HG03378 (cell line): ENCODE measurements around the gene TSPY10.
"Not testable (repeated sequence)": the region's sequence is repeated elsewhere in the genome, so short reads cannot be mapped to it uniquely, and the experiment has no call there.

Source experiments
- ATAC-seq: cut with Tn5 transposase; IDR thresholded peaks from one replicate; pipeline ENCODE4 v1.9.1; 2021; ENCODE audit warnings: mild to moderate bottlenecking, moderate library complexity; ENCODE audit not compliant: unreplicated experiment

The TSPY10 gene

GRCh38 chrY:9527580-9527979, at the start of gene TSPY10:
Gene TSPY10 (plus strand): TSS chrY:9527880. CDS start chrY:9527926, 46 bp downstream.
- not testable (repeated sequence) for ATAC-seq

GRCh38 chrY:9486967-9487366, 40.7 kb upstream of the TSPY10 start, which contains the start of gene TSPY9:
Gene TSPY9 (plus strand): TSS chrY:9487267. CDS start chrY:9487313, 46 bp downstream.
- ATAC-seq, result not testable (repeated sequence)

GRCh38 chrY:9504396-9504795, 23.3 kb upstream of the TSPY10 start:
- not testable (repeated sequence) for ATAC-seq

- ATAC-seq, result not testable (repeated sequence)
Measured at GRCh38 chrY:9516287-9516686, 11.4 kb upstream of the TSPY10 start.
